ENCODE results near the gene SLC35E1. TPM values are rescaled to one million over a fixed set of nuclear protein-coding genes. Genes with fewer than 3 reads are reported as not detected.

Gene SLC35E1
- total RNA-seq, 1 experiment from 2014 or later: 49.1 TPM

DNA sequence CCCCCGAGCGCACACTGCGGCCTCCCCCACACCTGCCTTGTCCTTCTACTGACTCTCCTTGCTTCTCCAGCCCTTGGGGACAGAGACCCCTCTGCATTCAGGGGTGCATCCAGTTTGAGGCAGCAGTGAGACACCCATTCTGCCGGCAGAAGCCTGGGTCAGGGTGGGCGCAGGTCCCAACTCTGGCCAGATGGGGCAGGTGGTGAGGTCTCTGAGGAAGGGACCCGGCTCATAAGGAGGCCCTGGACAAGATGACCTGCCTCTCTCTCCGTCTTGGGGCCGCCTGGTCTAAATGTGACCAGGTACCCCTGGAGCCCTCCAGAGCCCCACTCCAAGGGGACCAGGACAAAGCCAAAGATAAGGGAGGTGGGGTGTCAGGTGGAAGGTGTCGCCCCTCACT is 36.1 kb downstream of the SLC35E1 start:
- CTCF ChIA-PET: no interaction called here

More for the DNA sequence above, 36.1 kb downstream of the SLC35E1 start:
- ATAC-seq (peak; percentile 43; the same call in 1 of the 2 replicates), DNase-seq (ENCODE audit: low read depth, low spot score) (no peak)
- intact Hi-C loops (cut with micrococcal nuclease): no loop called here
- Histone ChIP-seq H4K20me1 (ENCODE audit: insufficient read depth) (peaks cover 20% of the 10 kb centered on the region; the same call in 1 of the 2 replicates), H3K4me3 (replicated peaks in 1 of 2; ENCODE audit: low read depth in 1 of 2, low read length in 2 of 2) (no peak overlapping the region), H3K4me1 (ENCODE audit: control insufficient read depth in 1 of 2, insufficient read depth in 2 of 2, low read length in 2 of 2) (peaks cover 3 to 7% of the 10 kb centered on the region in 2 experiments; a peak in 3 of 4 replicates), H3K9ac (ENCODE audit: low read length) (no peak overlapping the region), H2AFZ (ENCODE audit: low read depth, low read length, poor library complexity, severe bottlenecking) (no peak overlapping the region), H3K4me2 (ENCODE audit: low read length) (no peak overlapping the region), H3K9me2 (ENCODE audit: insufficient read depth) (no peaks in the 10 kb centered on the region), H3K9me3 (ENCODE audit: control insufficient read depth in 1 of 2, insufficient read depth in 1 of 2, low read depth in 1 of 2, low read length in 2 of 2) (no peaks in the 10 kb centered on the region), H3K27ac (ENCODE audit: low read depth, low read length) (no peak overlapping the region), H3K36me3 (ENCODE audit: control insufficient read depth in 1 of 2, insufficient read depth in 2 of 2, low read length in 2 of 2) (peaks cover 36 to 82% of the 10 kb centered on the region in 2 experiments), H3K79me2 (ENCODE audit: insufficient read depth, low read length) (peaks cover 88% of the 10 kb centered on the region), H3K27me3 (ENCODE audit: insufficient read depth, low read length) (no peaks in the 10 kb centered on the region)
- ChIA-PET RAD21 (ENCODE audit: low non-redundant PET in 1 of 2, low total read pairs in 2 of 2, uncharacterized antibody in 2 of 2, unreplicated experiment in 2 of 2) (no interaction called here), POLR2A (no interaction called here)
- no TSS peak for BruUV-seq (replicated peaks)
- no peak for TF ChIP-seq ZBTB33 (IDR thresholded peaks at IDR 0.05; ENCODE audit: extremely low read depth, insufficient replicate concordance, low read length)
- TF ChIP-seq ZFX (IDR thresholded peaks at IDR 0.05): no peak
- TF ChIP-seq RAD21 (IDR thresholded peaks at IDR 0.05; ENCODE audit: low read depth): no peak
- TF ChIP-seq EZH2 (IDR thresholded peaks at IDR 0.05): no peak
- TF ChIP-seq JUND (IDR thresholded peaks at IDR 0.05): no peak
- TF ChIP-seq SRF (IDR thresholded peaks at IDR 0.05; ENCODE audit: low read depth): no peak
- no peak for TF ChIP-seq EGR1 (IDR thresholded peaks at IDR 0.05; ENCODE audit: low read depth)
- no peak for TF ChIP-seq SIN3A (IDR thresholded peaks at IDR 0.05; ENCODE audit: low read depth)
- TF ChIP-seq ELF1 (IDR thresholded peaks at IDR 0.05; ENCODE audit: borderline replicate concordance, low read depth): no peak
- TF ChIP-seq CTCF (IDR thresholded peaks at IDR 0.05 in 2 of 3, conservative IDR thresholded peaks at IDR 0.05 in 1 of 3; ENCODE audit: borderline replicate concordance in 1 of 3, insufficient read depth in 1 of 3, low read depth in 2 of 3, low read length in 2 of 3): no peak
- TF ChIP-seq EZH2phosphoT487 (IDR thresholded peaks at IDR 0.05; ENCODE audit: borderline replicate concordance): no peak
- no peak for TF ChIP-seq ZNF274 (IDR thresholded peaks at IDR 0.05; ENCODE audit: low read depth, low read length)
- no peak for TF ChIP-seq FOSL1 (IDR thresholded peaks at IDR 0.05; ENCODE audit: low read depth)
- TF ChIP-seq SP1 (IDR thresholded peaks at IDR 0.05; ENCODE audit: low read depth): no peak
- no peak for TF ChIP-seq ATF3 (IDR thresholded peaks at IDR 0.05)
- no peak for TF ChIP-seq TCF7L2 (IDR thresholded peaks at IDR 0.05; ENCODE audit: borderline replicate concordance, extremely low read depth, insufficient read depth, insufficient read length)
- TF ChIP-seq POLR2A (IDR thresholded peaks at IDR 0.05; ENCODE audit: borderline replicate concordance, extremely low read depth, insufficient read depth, insufficient read length): no peak
- TF ChIP-seq CBX3 (IDR thresholded peaks at IDR 0.05; ENCODE audit: low read depth): no peak
- TF ChIP-seq CEBPB (IDR thresholded peaks at IDR 0.05; ENCODE audit: low read depth): no peak
- TF ChIP-seq, protein P1, sequence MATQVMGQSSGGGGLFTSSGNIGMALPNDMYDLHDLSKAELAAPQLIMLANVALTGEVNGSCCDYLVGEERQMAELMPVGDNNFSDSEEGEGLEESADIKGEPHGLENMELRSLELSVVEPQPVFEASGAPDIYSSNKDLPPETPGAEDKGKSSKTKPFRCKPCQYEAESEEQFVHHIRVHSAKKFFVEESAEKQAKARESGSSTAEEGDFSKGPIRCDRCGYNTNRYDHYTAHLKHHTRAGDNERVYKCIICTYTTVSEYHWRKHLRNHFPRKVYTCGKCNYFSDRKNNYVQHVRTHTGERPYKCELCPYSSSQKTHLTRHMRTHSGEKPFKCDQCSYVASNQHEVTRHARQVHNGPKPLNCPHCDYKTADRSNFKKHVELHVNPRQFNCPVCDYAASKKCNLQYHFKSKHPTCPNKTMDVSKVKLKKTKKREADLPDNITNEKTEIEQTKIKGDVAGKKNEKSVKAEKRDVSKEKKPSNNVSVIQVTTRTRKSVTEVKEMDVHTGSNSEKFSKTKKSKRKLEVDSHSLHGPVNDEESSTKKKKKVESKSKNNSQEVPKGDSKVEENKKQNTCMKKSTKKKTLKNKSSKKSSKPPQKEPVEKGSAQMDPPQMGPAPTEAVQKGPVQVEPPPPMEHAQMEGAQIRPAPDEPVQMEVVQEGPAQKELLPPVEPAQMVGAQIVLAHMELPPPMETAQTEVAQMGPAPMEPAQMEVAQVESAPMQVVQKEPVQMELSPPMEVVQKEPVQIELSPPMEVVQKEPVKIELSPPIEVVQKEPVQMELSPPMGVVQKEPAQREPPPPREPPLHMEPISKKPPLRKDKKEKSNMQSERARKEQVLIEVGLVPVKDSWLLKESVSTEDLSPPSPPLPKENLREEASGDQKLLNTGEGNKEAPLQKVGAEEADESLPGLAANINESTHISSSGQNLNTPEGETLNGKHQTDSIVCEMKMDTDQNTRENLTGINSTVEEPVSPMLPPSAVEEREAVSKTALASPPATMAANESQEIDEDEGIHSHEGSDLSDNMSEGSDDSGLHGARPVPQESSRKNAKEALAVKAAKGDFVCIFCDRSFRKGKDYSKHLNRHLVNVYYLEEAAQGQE (IDR thresholded peaks at IDR 0.05; ENCODE audit: low read depth): no peak
